Breast epithelium (tissue), 3 donors: ENCODE data around the gene CTRL.

Experiments
- POLR2A ChIP-seq: fragments of 450-650 bp; IDR thresholded peaks from one replicate; pipeline ENCODE4 v1.6.1; 2016; ENCODE audit warnings: antibody characterized with exemption, mild to moderate bottlenecking, moderate library complexity
- TF ChIP-seq, protein P1 (sequence below), 3 donors: fragments of 450-650 bp; IDR thresholded peaks; one replicate each; pipeline ENCODE4 v1.5.1; 2016 to 2017; ENCODE audit warnings: antibody characterized with exemption in 3 of 3, mild to moderate bottlenecking in 3 of 3, moderate library complexity in 3 of 3

DNA sequence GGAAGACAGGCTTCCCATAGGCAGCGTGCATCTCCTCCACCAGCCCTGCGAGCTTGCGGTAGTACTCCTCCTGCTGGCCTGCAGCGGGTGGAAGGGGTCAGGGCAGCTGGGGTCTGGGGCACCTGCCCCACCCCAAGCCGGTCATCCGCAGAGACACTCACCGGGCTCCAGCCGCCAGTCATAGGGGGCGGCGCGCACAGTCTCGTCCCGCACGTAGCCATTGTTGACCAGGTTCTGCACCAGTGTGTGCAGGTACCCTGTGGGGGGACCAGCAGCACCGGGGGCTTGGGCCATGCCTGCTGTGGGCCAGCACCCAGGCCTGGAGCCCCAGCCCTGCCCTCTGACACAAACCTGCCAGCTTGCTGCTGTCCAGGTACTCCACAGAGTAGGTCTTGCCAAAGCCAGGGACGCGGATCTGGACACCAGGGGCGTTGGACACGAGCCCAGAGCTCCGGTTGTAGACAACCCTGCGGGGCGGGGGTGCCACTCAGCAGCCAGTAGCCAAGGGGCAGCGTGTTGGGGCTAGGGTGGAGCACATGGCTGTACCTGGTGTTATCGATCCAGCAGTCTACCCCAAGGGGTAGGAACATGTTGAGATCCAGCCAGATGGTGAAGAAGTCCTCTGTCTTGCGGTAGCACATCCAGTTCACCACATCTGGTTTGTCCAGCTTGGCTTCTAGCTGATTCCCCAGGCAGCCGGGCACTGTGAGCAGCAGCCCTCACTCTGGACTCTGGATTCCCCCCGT lies 11.0 kb upstream of the CTRL start:
- TF ChIP-seq, protein P1, sequence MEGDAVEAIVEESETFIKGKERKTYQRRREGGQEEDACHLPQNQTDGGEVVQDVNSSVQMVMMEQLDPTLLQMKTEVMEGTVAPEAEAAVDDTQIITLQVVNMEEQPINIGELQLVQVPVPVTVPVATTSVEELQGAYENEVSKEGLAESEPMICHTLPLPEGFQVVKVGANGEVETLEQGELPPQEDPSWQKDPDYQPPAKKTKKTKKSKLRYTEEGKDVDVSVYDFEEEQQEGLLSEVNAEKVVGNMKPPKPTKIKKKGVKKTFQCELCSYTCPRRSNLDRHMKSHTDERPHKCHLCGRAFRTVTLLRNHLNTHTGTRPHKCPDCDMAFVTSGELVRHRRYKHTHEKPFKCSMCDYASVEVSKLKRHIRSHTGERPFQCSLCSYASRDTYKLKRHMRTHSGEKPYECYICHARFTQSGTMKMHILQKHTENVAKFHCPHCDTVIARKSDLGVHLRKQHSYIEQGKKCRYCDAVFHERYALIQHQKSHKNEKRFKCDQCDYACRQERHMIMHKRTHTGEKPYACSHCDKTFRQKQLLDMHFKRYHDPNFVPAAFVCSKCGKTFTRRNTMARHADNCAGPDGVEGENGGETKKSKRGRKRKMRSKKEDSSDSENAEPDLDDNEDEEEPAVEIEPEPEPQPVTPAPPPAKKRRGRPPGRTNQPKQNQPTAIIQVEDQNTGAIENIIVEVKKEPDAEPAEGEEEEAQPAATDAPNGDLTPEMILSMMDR (IDR thresholded peaks at IDR 0.05): no peak
- TF ChIP-seq POLR2A: no peak
